Cardiac septum (tissue), 1 donor: ENCODE measurements around the gene PELI2. TPM values are rescaled to one million over a fixed set of nuclear protein-coding genes. Genes with fewer than 3 reads are reported as not detected.

Source experiments
- DNase-seq: peaks from one replicate; pipeline ENCODE4 v3.0.0-alpha.2; 2020; ENCODE audit warnings: low spot score
- intact Hi-C: fragments of 100-400 bp; cut with DNase I; formaldehyde crosslinking; loops from one replicate; pipeline ENCODE4 v1.14.0; 2022
- long read RNA-seq: library from polyadenylated mRNA; unstranded; transcript quantifications from one replicate; pipeline ENCODE4 v2.0.0, GENCODE V29; 2021
- total RNA-seq: library from RNA; stranded (reverse); fragmentation: NEBNext Ultra II Directional; extraction: Animal tissue kit (Norgen Biotek cat#: 25700); gene quantifications from one replicate; pipeline ENCODE4 v1.2.1, GENCODE V29; 2021
- donor health status: DM: no; HTN: no; CAD: no.

Gene PELI2, protein sequence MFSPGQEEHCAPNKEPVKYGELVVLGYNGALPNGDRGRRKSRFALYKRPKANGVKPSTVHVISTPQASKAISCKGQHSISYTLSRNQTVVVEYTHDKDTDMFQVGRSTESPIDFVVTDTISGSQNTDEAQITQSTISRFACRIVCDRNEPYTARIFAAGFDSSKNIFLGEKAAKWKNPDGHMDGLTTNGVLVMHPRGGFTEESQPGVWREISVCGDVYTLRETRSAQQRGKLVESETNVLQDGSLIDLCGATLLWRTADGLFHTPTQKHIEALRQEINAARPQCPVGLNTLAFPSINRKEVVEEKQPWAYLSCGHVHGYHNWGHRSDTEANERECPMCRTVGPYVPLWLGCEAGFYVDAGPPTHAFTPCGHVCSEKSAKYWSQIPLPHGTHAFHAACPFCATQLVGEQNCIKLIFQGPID
- 3.4 TPM for total RNA-seq
- long read RNA-seq, full-length matches to known transcripts = 1 of 3 reads
- long read RNA-seq, partial matches to known transcripts = 0 of 3 reads
- long read RNA-seq, other reads (novel, unspliced or antisense) = 2 of 3 reads

DNA sequence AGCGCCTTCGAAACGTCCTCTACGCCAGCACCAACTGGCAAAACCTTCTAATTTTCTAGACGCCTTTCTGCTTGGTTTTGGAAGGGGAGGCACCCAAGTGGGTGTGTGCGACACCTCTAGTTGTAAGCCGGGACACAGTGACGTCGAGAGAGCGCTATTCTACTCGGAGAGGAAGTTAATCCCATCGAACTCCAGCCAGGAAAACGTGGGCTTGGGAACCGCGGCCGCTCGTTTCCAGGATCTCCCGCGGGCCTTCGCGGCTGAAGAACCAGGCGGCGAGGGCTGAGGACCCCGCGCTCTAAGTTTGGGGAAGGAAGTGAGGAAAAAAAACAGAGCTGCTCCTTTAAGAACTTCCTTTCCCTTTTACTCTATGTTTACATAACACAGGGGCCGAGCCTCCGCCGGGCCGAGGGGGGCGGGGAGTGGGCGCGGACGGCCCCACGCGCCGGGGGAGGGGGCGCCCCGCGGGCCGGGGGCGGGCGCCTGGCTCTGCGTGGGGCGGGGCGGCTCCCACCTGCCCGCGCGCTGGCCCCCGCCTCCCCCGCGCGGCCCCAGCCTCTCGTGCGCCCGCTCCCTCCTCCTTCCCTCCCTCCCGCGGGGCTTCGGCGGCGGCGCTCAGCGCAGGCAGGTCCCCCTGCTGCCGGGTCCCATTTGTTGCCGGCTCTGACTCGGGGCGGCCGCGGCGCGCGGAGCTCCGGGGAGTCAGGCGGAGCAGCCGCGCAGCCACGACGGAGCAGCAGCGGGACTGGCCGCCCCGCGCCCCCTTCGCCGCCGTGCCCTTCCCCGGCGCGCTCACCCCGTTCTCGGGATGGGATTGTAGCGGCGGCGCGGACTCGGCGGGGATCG, at the start of gene PELI2:
TSS of gene PELI2 (plus strand) at position 647 of the 846 bp plus-strand sequence. CDS start 250 bp downstream, outside the sequence.
- intact Hi-C loops = loop anchor here (5.0 kb wide), 2 partner anchors 104 to 224 kb away; no protein-coding TSS in a partner anchor
- DNase-seq = peak; percentile 89

DNA sequence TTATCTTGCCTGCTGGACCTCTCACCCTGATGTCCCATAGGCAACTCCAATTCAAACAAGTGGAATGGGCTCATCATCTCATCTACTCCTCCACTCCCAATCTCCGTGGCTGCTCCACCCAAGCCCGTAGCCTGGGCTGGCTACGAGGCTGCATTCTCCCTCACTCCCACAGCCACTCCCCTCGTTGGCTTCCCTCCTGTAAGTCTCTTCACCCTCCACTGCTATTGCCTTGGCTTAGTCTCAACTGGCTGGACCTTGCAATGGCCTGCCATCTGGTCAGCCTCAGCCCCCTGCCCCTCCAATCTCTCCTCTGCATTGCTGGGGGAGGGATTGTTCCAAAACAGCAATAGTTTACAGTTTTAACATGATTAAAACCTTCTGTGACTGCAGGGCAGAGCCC, 44.4 kb upstream of the PELI2 start:
- no peak for DNase-seq
- intact Hi-C loops = no loop called here

DNA sequence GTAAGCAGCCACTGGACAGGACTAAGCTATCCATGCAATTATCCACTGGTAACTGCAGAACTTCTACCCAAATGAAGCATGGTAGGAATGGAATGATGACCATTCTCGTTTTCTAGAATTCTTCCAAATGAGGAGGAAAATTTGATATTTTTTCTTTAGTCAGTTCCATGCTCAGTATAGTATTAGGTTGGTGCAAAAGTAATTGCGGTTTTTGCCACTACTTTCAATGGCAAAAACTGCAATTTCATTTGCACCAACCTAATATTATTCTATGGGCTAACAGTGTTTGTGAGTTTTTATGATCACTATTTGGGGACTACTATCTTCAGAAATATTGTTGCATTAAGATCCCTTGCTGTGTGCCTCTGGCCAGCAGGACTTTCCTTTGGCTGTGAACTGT, 42.9 kb upstream of the PELI2 start:
- intact Hi-C loops = no loop called here
- no peak for DNase-seq

DNA sequence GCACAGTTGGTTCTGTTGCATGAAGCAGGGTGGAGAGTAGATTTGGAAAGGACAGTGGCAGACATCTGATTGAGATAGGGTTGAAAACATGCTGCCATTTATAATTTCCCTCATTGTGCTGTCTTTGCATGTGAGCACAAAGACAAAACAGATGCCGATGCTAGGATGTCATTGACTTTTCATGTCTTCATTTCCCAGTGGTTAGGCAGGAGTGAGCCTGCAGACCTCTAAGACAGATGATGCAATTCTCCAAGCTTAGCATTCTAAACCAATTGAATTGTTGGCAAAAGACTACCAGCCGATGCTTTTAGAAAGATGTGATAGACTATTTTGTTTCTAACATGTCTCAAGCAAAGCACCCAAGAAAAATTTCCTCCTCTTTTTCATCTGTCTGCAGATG, 37.1 kb upstream of the PELI2 start:
- intact Hi-C loops = no loop called here
- DNase-seq = no peak

DNA sequence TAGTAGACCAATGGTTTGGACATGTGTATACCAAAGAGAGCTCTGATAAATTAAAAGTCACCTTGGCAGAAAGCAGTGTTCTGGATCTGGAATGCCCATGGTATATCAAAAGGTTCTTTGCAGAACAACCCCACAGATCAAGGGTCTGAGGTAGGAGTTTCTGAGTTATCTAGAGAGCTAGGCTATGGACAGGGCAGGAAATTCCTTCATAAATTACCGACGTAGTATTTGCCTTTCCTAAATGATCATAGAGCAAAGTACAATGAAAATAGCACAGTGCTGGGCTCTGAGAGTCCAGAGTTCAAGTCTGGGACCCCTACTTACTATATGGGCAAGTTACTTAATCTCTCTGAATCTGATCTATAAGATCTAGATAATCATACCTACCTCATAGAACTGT, 35.3 kb upstream of the PELI2 start:
- intact Hi-C loops = no loop called here

DNA sequence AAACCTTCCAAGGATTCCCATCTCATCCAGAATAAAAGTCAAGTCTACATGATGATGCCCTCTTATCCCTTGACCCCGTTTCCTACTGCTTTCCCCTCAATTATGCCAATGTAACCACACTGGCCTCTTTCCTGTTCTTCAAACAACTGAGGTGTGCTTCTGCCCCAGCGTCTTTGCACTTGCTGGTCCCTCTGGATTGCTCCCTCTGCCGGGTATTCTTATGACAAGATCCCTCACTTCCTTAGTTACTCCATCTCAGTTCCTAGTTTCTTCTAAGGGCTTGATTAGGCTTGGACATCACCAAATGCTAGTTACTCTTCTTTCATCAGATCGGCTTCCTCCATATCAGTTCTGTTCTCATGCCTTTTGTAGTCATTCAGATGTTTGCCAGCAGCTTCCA, 32.7 kb upstream of the PELI2 start:
- intact Hi-C loops = no loop called here
- no peak for DNase-seq

More for the DNA sequence above, 35.3 kb upstream of the PELI2 start:
- DNase-seq = no peak

DNA sequence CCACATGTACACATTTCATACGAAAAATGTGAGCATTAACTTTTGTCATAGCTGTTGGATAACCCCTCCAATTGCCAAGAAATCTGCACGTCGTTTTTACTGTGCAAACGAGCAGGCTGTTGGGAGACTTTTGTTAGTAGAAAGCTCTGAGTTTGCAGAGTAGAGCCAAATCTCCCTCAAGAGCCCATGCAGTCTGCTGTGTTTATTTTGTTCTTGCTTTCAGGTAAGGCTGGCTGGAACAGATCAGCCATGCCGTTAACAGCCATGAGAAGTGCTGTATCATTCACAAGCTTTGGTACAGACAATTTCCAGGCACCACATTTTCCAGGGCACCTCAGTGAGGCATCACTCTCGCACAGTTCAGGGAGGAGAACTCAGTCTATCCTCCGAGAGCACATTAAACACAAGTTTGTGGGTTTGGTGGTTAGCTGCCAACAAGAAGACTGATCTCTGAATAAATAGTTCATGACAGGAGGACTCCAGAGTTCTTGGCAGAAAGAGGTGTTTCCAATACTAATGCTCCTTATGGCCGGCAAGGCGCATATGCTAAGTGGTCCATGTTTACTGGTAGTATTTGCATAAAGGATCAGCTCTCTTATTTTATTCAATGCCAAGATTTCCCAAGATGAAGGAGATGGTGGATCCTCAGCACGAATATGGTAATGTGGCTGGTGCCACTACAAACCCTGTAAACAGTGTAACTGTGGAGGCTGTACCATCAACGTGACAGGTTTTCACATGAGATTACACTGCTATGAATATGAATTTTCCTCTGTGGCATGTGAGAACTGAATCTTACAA, 30.3 kb upstream of the PELI2 start:
- no peak for DNase-seq

DNA sequence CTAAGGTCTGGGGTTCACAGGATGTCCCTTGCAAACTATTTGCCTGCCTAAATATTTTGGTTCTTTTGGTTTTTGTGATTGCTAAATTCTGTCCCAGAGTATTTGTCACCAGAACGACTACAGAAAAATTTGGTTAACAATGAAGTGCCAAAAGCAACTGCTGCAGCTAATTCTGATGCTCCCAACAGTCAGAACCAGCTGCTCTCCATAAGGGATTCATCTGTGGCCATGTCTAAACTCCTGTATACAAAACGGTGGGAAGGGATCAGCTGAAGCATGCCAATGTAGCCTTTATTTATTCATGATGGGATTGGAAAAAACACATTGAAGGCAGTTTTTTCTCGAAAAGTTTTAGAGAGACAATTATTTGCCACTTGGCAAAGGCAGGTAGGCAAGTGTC, 29.3 kb upstream of the PELI2 start:
- DNase-seq = no peak
- intact Hi-C loops = no loop called here

More for the DNA sequence above, 30.3 kb upstream of the PELI2 start:
- intact Hi-C loops = no loop called here

DNA sequence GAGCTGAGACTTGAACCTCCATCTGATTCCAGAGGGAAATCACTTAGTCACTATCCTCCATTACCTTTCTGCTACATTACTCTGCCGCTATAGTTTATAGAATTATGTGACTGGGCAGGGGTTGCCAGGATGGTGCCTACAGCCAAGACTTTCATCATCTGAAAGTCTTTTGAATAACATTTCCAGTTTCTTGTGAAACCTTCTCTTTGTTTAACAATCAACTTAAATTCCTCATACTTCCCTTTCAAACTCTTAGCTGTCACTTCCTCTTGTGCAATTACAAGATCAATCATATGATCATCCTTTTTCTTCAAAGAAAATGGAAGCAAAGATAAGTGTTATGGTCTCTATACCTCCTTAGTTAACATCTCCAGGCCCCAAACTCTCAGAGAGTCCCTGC, 25.4 kb upstream of the PELI2 start:
- intact Hi-C loops = no loop called here
- no peak for DNase-seq

DNA sequence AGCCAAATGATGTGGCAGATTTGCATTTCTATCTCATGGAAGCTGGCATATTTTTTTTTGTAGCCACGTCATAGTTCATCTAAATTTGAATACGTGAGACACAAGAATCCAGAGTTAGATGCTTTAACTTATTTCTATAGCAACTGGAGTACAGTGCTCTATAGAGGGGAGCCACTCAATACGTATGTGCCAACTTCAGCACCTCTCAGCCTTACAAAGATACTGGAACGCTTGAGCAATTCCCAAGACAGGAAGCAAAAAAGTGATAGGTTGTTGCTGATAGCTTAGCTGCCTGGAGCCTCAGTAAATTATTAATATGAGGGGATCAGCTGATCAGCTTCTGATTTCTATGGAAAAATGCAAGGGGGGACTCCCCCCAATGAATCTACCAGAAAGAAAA, 24.1 kb upstream of the PELI2 start:
- intact Hi-C loops = no loop called here
- no peak for DNase-seq

DNA sequence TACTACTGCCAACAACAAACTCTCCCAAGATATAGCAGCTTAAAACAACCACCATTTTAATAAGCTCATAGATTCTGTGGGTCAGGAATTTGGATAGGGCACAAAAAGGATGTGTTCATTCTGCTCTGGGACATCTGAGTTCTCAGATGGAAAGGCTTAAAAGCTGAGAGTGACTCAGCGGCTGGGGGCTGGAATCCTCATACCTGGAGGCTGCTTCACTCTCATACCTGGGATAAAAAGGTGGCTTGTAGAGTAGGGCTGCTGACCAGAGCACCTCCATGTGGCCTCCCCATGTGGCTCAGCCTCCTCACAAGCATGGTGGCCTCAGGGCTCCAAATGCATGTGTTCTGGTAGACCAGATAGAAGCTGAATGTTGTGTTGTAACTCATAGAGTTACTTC, 20.2 kb upstream of the PELI2 start:
- DNase-seq = no peak
- intact Hi-C loops = no loop called here

DNA sequence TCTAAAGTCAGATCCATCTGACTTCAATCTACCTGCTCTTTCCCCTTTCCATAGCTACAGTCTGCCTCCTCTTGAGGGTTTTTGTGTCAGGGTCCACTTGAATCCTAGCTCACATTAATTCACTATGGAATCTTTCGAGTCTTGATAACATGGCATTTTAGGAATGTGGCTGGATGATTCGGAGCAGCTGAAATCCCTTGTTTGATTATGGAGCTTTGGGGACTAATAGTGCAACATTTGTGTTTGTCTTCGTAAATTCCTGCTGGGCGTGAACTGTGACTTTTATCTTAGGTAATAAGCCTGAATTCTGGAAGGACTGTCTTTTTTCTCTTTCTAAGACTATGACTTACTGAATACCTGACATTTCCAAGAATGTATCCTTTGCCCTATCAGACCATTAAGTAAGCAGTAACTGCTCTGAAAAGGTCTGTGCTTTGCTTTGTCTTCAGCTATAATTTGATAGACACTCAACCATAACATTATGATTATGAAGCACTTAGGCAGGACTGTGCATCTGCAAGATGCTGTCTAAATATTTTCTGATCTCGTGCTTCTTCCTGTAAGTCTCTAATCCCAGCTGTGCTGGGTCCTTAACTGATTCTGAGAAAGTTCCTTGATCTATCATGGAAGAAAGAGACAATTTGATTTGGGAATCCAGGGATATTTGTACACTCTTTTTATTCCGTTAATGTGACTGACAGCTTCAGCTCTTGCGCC, 19.0 kb upstream of the PELI2 start:
- DNase-seq = no peak
- intact Hi-C loops = no loop called here

DNA sequence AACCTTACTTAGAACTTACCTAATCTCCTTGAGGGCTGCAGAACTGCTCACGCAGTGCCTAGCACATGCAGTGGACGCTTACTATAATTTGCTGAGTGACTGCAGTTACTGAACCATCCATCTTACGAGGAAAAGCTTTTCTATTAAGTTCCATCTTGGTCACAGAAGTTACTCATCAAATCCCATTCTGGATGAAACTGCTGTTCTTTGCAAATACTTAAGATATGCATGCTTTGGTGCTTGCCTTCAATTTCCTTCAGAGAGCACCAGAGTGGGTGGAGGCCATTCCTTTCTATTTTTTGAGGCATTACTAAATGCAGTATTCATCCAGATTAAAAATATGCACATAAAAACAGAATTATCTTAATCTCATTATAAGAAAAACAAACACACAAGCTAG, 17.7 kb upstream of the PELI2 start:
- DNase-seq = no peak
- intact Hi-C loops = no loop called here

DNA sequence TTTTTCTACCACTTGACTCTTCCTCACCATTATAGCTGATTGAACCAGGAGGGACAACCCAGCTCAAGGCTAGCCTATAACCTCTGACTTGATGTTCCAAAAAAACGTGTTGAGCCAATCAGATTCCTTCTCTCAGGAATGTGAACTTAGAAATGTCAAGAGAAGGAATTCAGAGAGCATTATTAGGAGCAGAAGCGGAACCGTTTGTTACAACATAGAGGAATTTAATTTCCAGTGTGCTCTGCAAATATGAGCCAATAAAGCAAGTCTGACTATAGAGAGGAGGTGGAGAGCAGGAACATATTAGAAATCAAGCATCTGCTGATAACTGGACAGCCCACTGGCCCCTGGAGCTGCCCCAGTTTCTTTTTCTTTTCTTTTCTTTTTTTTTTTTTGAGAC, 15.3 kb upstream of the PELI2 start:
- no peak for DNase-seq
- intact Hi-C loops = no loop called here

DNA sequence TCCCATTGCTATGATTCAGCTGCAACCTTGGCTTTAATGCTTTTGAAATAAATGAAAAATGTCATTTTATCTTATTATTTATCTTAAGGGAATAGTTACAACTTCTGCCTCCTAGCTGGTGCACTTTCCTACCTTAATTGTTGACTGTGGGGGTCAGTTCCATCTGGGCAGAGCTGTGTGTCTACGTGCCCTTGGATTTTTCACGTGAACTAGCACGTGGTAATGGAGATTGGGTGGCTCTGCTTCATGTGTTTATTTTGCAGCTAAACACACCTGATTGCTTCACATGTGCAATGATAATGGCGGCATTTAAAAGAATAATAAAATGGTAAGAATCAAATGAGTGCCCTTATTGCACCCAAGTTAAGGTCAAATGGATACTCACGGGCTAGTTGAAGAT, 10.6 kb upstream of the PELI2 start:
- intact Hi-C loops = no loop called here
- no peak for DNase-seq

DNA sequence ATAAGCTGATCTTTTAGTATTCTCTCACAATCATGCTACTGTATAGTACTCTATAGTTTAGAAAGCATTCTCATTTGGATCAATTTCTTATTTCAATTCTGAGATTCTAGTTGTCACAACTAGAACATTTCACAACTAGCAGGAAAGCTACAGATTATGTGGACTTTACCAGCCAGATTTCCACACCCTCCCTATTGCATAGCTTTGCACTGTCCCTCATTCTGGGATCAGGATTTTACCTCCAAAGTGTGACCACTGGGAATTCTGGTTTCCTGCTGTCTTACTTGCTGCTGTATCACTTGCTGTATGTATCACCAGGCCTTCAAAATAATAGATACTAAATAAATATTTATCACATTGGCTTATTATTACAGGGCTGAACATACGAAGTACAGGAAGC, 10.2 kb upstream of the PELI2 start:
- no peak for DNase-seq
- intact Hi-C loops = no loop called here

DNA sequence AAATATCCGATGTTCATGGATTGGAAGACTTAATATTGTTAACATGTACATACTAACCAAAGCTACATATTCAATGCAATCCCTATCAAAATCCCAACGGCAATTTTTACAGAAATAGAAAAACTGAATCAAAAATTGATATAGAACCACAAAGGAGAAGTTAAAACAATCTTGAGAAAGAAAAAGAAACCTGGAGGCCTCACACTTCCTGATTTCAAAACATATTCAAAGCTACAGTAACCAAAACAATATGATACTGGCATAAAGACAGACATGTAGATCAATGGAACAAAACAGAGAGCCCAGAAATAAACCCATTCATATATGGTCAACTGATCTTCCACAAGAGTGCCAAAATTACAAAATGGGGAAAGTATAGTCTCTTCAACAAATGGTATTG, 5.4 kb upstream of the PELI2 start:
- intact Hi-C loops = no loop called here
- no peak for DNase-seq

DNA sequence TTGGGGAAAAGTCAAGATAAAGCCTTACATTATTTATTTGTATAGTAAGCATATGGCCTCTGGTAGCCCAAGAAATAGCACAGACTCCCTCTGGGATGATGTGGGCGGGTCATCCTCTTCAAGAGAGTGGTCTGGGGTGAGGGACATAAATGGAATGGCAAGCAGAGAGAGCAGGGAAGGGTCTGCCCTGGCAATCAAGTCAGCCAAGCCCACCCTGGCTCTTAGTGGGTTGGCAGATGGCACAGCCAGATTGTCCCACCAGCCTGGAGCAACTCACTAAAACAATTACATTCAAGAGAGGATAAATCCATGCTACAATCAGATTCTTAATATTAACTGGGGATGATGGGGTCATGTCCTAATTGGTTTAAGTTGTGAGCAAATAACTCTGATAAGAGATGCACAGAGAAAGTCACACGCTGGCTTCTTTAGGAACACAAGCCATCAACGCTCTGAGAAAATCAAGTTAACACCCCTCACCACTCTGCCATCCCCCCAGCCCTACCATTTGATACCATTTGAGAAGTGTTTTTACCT, 2.8 kb upstream of the PELI2 start:
- DNase-seq = no peak
- intact Hi-C loops = loop anchor here (5.0 kb wide), 2 partner anchors 107 to 227 kb away; no protein-coding TSS in a partner anchor
